PC-9 (cell line): ENCODE measurements around the gene ITLN1. TPM values are rescaled to one million over a fixed set of nuclear protein-coding genes. Genes with fewer than 3 reads are reported as not detected.
"Not testable (repeated sequence)": the region's sequence is repeated elsewhere in the genome, so short reads cannot be mapped to it uniquely, and the experiment has no call there.

Experiments used
- BruUV-seq: library from RNA; stranded (reverse); fragments of 400-500 nt; replicated peaks from 2 replicates; lab custom pipeline; 2021; lab: Mats Ljungman, UMichigan
- CTCF ChIA-PET: fragments of 300-600 bp; sonication (Branson Sonifier 250); formaldehyde crosslinking; loops from one replicate; lab custom pipeline; 2022; ENCODE audit warnings: antibody characterized with exemption; lab: Charles Lee
- POLR2A ChIA-PET: fragments of 300-600 bp; sonication (Branson Sonifier 250); formaldehyde crosslinking; loops from one replicate; lab custom pipeline; 2022; ENCODE audit warnings: antibody characterized with exemption; ENCODE audit not compliant: unreplicated experiment; lab: Charles Lee
- DNase-seq, 2 experiments: peaks; one replicate each; pipeline versions ENCODE4 v3.0.0 to v3.0.0-alpha.2; 2015 to 2022; ENCODE audit warnings: mixed read lengths in 1 of 2
- H2AFZ ChIP-seq: fragments of 200-600 bp; sonication (generic); 2 replicates; pipeline ENCODE4 v1.8.1; 2017; ENCODE audit warnings: antibody characterized with exemption
- H3F3A ChIP-seq: fragments of 200-600 bp; sonication (generic); 2 replicates; pipeline ENCODE4 v1.8.1; 2017; ENCODE audit warnings: antibody characterized with exemption, mild to moderate bottlenecking, low read depth; ENCODE audit not compliant: insufficient read depth
- H3K27ac ChIP-seq: fragments of 200-600 bp; sonication (generic); 2 replicates; pipeline ENCODE4 v1.6.1; 2016; ENCODE audit warnings: mixed run types
- H3K27me3 ChIP-seq: fragments of 200-600 bp; sonication (generic); 2 replicates; pipeline ENCODE4 v1.6.1; 2016; ENCODE audit warnings: low read depth, mixed run types; ENCODE audit not compliant: insufficient read depth
- H3K36me3 ChIP-seq: fragments of 200-600 bp; sonication (generic); 2 replicates; pipeline ENCODE4 v1.6.1; 2016; ENCODE audit warnings: low read depth, mixed run types
- H3K4me1 ChIP-seq: fragments of 200-600 bp; sonication (generic); replicated peaks from 2 replicates; pipeline ENCODE4 v1.6.1; 2016; ENCODE audit warnings: mixed run types; ENCODE audit not compliant: insufficient read depth
- H3K4me2 ChIP-seq: fragments of 200-600 bp; sonication (generic); 2 replicates; pipeline ENCODE4 v1.6.1; 2017; ENCODE audit warnings: mixed run types
- H3K4me3 ChIP-seq: fragments of 200-600 bp; sonication (generic); 2 replicates; pipeline ENCODE4 v1.6.1; 2016; ENCODE audit warnings: mixed run types
- H3K79me2 ChIP-seq: fragments of 200-600 bp; sonication (generic); 2 replicates; pipeline ENCODE4 v1.6.1; 2017; ENCODE audit warnings: low read depth, mixed run types
- H3K9me2 ChIP-seq: fragments of 200-600 bp; sonication (generic); 2 replicates; pipeline ENCODE4 v1.8.1; 2017; ENCODE audit warnings: mild to moderate bottlenecking; ENCODE audit not compliant: insufficient read depth
- H3K9me3 ChIP-seq: fragments of 200-600 bp; sonication (generic); 2 replicates; pipeline ENCODE4 v1.8.1; 2016; ENCODE audit warnings: low read depth; ENCODE audit not compliant: insufficient read depth
- H4K20me1 ChIP-seq: fragments of 200-600 bp; sonication (generic); 2 replicates; pipeline ENCODE4 v1.8.1; 2017; ENCODE audit not compliant: insufficient read depth
- EZH2 ChIP-seq: fragments of 200-600 bp; sonication (generic); IDR thresholded peaks from 2 replicates; pipeline ENCODE4 v1.8.0; 2017; ENCODE audit warnings: antibody characterized with exemption, low read depth
- intact Hi-C: fragments of 100-400 bp; cut with micrococcal nuclease; formaldehyde crosslinking; loops from one replicate; pipeline ENCODE4 v1.10.0; 2022; ENCODE audit not compliant: unreplicated experiment
- total RNA-seq: library from RNA; stranded (reverse); gene quantifications from 2 replicates; pipeline ENCODE4 v1.2.3, GENCODE V29; 2021
- TF ChIP-seq, protein P1 (sequence below): fragments of 200-600 bp; sonication (generic); conservative IDR thresholded peaks from 2 replicates; pipeline ENCODE4 v1.6.1; 2017; ENCODE audit warnings: mixed run types, antibody characterized with exemption, mild to moderate bottlenecking, moderate library complexity

ITLN1 gene
- total RNA-seq, 1 experiment from 2014 or later, result not detected

GRCh38 chr1:160901768-160902167 lies 16.8 kb upstream of the ITLN1 start:
- BruUV-seq, result no TSS peak
- no peaks in the 10 kb centered on the region for H3K79me2 ChIP-seq
- no peaks in the 10 kb centered on the region for H3F3A ChIP-seq
- H3K36me3 ChIP-seq, result no peaks in the 10 kb centered on the region
- CTCF ChIA-PET, result no interaction called here
- H3K27ac ChIP-seq, result no peak overlapping the region
- no peaks in the 10 kb centered on the region for H3K9me2 ChIP-seq
- no peak overlapping the region for H3K4me2 ChIP-seq
- H3K27me3 ChIP-seq, result peaks cover 68% of the 10 kb centered on the region
- no peaks in the 10 kb centered on the region for H3K4me1 ChIP-seq
- no peaks in the 10 kb centered on the region for H3K9me3 ChIP-seq
- POLR2A ChIA-PET, result no interaction called here
- no peak overlapping the region for H3K4me3 ChIP-seq
- intact Hi-C loops, result no loop called here
- no peak for TF ChIP-seq EZH2
- TF ChIP-seq, protein P1, sequence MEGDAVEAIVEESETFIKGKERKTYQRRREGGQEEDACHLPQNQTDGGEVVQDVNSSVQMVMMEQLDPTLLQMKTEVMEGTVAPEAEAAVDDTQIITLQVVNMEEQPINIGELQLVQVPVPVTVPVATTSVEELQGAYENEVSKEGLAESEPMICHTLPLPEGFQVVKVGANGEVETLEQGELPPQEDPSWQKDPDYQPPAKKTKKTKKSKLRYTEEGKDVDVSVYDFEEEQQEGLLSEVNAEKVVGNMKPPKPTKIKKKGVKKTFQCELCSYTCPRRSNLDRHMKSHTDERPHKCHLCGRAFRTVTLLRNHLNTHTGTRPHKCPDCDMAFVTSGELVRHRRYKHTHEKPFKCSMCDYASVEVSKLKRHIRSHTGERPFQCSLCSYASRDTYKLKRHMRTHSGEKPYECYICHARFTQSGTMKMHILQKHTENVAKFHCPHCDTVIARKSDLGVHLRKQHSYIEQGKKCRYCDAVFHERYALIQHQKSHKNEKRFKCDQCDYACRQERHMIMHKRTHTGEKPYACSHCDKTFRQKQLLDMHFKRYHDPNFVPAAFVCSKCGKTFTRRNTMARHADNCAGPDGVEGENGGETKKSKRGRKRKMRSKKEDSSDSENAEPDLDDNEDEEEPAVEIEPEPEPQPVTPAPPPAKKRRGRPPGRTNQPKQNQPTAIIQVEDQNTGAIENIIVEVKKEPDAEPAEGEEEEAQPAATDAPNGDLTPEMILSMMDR, result no peak
- H2AFZ ChIP-seq, result no peak overlapping the region
- no peak for DNase-seq
- H4K20me1 ChIP-seq, result no peaks in the 10 kb centered on the region

DNA sequence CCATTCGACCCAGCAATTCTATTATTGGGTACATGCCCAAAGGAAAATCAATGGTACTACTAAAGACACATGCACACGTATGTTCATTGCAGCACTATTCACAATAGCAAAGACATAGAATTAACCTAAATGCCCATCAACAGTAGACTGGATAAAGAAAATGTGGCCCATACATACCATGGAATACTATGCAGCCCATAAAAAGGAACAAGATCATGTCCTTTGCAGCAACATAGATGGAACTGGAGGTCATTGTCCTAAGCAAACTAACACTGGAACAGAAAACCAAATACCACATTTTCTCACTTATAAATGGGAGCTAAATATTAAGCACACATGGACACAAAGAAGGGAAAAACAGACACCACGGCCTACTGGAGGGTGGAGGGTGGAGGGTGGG lies 15.7 kb upstream of the ITLN1 start:
- H2AFZ ChIP-seq, H3K9me2 ChIP-seq, DNase-seq, CTCF ChIA-PET, H3F3A ChIP-seq, H3K79me2 ChIP-seq, POLR2A ChIA-PET, H3K36me3 ChIP-seq, BruUV-seq, H3K9me3 ChIP-seq, intact Hi-C loops, H3K4me3 ChIP-seq, H4K20me1 ChIP-seq, H3K4me1 ChIP-seq, H3K27ac ChIP-seq, H3K4me2 ChIP-seq: not testable (repeated sequence)
- peaks cover 62% of the 10 kb centered on the region for H3K27me3 ChIP-seq

- BruUV-seq, DNase-seq, H3K4me2 ChIP-seq, H3F3A ChIP-seq, H3K4me3 ChIP-seq, H3K27ac ChIP-seq, H3K79me2 ChIP-seq, H3K4me1 ChIP-seq, H3K9me2 ChIP-seq, CTCF ChIA-PET, H3K9me3 ChIP-seq, H3K36me3 ChIP-seq, H4K20me1 ChIP-seq, POLR2A ChIA-PET, intact Hi-C loops, H2AFZ ChIP-seq: not testable (repeated sequence)
- H3K27me3 ChIP-seq, result peaks cover 65% of the 10 kb centered on the region
Observed at GRCh38 chr1:160894368-160895135, 9.6 kb upstream of the ITLN1 start.

DNA sequence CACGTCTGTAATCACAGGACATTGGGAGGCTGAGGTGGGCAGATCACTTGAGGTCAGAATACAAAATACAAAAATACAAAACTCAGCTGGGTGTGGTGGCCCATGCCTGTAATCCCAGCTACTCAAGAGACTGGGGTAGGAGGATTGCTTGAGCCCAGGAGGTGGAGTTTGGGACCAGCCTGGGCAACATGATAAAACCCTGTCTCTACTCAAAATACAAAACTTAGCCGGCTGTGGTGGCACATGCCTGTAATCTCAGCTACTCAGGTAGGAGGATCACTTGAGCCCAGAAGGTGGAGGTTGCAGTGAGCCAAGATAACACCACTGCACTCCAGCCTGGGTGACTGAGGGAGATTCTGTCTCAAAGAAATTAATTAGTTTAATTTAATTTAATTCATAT lies 6.5 kb upstream of the ITLN1 start:
- BruUV-seq, result no TSS peak
- CTCF ChIA-PET, result no interaction called here

More for the DNA sequence above, 6.5 kb upstream of the ITLN1 start:
- no peaks in the 10 kb centered on the region for H3K79me2 ChIP-seq
- H3F3A ChIP-seq, result no peaks in the 10 kb centered on the region
- no peaks in the 10 kb centered on the region for H3K9me2 ChIP-seq
- peaks cover 48% of the 10 kb centered on the region for H3K27me3 ChIP-seq
- H3K4me3 ChIP-seq, result no peak overlapping the region
- no peak for TF ChIP-seq EZH2
- TF ChIP-seq, protein P1, result no peak
- H2AFZ ChIP-seq, result no peak overlapping the region
- DNase-seq, result no peak
- H3K9me3 ChIP-seq, result no peaks in the 10 kb centered on the region
- POLR2A ChIA-PET, result no interaction called here
- no peaks in the 10 kb centered on the region for H3K4me1 ChIP-seq
- no peaks in the 10 kb centered on the region for H3K36me3 ChIP-seq
- intact Hi-C loops, result no loop called here
- H3K27ac ChIP-seq, result no peak overlapping the region
- H3K4me2 ChIP-seq, result no peak overlapping the region
- no peaks in the 10 kb centered on the region for H4K20me1 ChIP-seq
